HG02763 (cell line): ENCODE measurements around the gene SH3PXD2A.

ENCODE experiments used
- ATAC-seq: cut with Tn5 transposase; IDR thresholded peaks from one replicate; pipeline ENCODE4 v1.9.1; 2021; ENCODE audit warnings: mild to moderate bottlenecking, moderate library complexity; ENCODE audit not compliant: unreplicated experiment

The SH3PXD2A gene

GRCh38 chr10:103632247-103632642 is 223.1 kb downstream of the SH3PXD2A start:
- ATAC-seq: no peak

- no peak for ATAC-seq
Measured at GRCh38 chr10:103630156-103630555, 225.2 kb downstream of the SH3PXD2A start.

GRCh38 chr10:103629581-103629980 is 225.8 kb downstream of the SH3PXD2A start:
- no peak for ATAC-seq

- ATAC-seq: no peak
Measured at GRCh38 chr10:103627893-103628292, 227.5 kb downstream of the SH3PXD2A start.

DNA sequence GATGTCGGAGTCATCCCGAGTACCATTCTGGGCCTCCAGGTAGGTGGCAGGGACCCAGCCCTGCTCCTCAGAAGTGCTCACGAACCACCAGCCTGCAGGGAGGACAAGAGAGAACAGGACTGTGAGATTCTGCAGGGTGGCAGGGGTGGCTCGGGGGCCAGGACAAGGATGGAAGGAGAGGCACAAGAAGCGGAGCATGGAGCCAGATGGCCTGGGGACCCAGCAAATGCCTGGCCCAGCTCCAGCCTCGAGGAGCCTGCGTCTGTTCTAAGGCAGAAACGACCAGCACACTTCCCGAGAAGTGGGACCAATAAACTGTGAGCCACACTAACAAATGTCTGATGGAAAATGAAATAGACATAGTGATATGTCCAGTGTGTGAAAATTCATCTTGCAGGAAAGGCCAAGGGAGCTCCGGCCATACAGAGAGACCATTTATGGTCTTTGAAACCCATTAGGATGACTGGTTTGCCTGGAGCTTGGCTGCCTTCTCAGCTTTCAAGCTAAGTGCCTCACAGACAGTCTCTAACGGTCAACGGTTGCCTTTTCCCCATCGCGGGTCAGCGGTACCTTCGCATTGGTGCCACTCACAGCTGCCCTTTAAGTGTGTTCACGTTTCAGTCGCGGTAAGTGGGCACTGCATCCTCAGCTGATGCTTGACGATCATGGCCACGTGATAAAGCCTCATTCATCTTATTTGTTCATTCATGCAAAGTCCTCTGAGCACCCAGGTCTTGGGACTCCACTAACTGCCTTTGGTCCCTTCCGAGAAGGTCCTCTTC is 228.1 kb downstream of the SH3PXD2A start:
- ATAC-seq: no peak

DNA sequence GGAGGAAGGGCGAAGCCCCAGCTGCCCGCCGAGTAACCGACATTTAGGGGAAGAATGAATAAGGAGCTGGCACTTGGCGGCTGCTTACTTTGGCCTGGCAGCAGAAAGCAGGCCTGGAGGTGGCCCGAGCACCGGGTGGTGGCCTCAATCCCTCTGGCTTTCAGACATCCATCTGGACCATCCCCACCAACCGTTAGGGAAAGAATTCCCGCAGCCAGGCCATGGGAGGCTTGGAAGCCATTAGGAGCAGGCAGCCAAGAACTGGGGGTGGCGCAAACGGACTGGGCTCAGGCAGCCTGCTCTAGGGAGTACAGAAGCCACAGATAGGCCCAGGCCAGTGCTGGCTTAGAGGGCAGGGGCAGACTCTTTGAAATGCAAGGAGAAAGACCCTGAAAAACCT is 229.2 kb downstream of the SH3PXD2A start:
- ATAC-seq: no peak

- no peak for ATAC-seq
Measured at GRCh38 chr10:103622935-103623574, 232.3 kb downstream of the SH3PXD2A start.

DNA sequence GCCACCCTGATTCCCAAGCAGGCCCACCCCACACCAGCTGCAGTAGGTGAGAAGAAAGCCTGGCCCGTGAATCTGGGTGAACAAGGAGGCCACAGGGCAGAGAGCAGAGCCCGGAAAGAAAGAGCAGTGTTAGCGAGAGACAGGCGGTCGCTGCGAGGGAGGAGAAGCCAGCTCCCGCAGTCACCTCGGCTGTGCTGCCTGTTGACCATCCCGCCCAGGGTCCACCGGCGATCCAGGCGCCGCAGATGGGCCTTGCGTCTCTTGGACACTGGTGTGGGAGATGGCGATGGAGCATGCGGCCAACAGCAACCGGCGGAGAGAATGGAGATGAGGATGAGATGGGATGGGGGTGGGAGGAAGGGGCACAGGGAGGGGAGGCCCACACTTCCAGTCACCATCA is 233.1 kb downstream of the SH3PXD2A start:
- no peak for ATAC-seq

GRCh38 chr10:103621783-103622125 is 233.6 kb downstream of the SH3PXD2A start:
- no peak for ATAC-seq

- no peak for ATAC-seq
Measured at GRCh38 chr10:103620891-103621782, 234.2 kb downstream of the SH3PXD2A start.

- no peak for ATAC-seq
Measured at GRCh38 chr10:103620352-103620740, 235.0 kb downstream of the SH3PXD2A start.

- no peak for ATAC-seq
Measured at GRCh38 chr10:103619424-103620351, 235.7 kb downstream of the SH3PXD2A start.

- no peak for ATAC-seq
Measured at GRCh38 chr10:103618575-103619423, 236.6 kb downstream of the SH3PXD2A start.

DNA sequence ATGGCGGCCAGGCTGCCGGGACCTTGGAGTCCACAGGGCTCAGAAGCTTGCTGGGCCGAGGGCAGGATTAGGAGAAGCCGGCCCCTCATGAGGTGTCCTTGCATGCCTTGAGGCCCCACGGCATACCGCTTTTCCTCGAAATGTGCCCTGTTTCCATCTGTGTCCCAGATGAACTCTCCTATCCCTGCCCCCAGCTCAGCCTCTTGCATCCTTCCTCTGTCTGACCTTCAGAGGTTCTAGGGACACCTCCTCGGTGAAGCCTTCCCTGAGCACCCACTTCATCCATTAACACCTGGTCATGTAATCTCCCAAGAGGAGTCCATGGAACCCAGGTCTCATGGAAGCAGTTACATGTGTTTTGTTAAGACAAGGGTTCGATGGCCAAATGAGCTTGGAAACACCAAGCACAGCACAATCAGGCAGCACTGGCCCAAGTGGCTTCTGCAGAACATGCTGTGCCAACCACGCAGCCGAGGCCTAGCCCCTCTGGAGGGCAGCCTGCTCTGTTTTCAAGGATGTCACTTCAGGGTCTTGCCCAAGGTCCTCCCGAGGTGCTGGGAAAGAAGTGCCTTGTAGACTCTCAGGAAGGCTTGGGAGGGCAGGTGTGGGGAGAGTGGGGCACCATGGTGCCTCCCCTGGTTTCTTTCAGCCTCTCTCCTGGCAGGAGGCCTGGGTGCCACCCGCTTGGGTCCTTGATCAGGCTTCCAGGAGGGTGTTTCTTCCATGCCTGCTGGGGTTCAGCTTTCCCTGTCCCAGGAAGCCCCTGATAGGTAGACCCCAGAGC is 237.6 kb downstream of the SH3PXD2A start:
- no peak for ATAC-seq

- ATAC-seq: no peak
Measured at GRCh38 chr10:103616705-103617601, 238.4 kb downstream of the SH3PXD2A start.

DNA sequence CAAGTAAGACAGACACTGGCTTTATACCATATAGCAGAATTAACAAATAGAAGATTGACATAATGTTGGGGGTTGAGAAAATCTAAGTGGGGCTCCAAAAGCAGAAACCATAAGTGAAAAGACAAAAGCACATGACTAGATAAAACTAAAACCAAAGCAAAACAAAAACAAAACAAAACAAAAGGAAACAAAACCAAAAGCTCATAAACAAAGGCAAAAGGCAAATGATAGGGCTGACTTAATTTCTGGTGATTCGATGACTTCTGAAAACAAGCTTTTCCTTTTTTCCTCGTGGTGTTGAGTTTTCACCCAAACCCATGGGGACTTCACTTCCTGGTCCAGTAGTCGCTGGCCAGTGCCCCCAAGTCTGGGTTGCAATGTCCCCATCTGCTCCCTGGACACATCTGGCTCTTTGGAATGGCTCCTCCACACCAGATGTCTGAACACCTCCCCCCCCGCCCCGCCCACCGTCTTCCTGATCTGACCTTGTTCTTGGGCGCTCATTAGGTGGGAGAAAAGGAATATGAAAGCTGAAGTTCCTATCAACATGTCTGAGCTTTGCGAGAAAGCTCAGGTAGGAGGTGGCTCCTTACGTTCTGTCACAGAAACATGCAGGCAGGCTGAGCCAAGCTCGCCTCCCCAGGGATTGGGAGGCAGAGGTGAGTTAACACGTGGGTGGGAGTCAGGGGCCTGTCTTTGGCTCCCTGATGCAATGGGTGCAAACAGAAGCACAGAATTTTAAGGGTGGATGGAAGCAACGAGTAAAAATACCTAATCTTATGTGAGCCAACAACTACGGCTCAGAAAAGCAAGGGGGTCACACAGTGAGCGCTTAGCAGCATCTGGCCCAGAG is 240.8 kb downstream of the SH3PXD2A start:
- ATAC-seq: no peak

DNA sequence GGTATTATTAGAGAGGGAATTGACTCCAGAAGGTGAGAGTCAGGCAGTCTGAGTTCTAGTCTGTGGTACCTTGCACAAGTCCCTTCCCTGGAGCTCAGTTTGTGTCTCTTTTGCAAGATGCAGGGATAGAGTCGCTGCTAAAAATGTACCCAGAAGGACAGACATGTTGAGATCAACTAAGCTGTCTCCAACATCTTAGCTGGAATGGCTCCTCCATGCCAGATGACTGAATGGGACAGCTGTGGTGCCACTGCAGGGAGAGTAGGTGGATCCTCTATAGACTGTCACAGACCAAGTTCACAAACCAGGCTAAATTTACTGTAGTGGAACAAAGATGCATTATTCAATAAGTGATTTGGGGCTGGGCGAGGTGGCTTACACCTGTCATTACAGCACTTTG is 241.8 kb downstream of the SH3PXD2A start:
- no peak for ATAC-seq
